Fibroblast of pulmonary artery (primary cell): ENCODE results near the gene FA2H.

Source experiments
- DNase-seq: peaks from one replicate; pipeline ENCODE4 v3.0.0-alpha.2; 2010; ENCODE audit warnings: low read depth
- H3K4me3 ChIP-seq: replicated peaks from 2 replicates; pipeline ENCODE4 v1.5.1; 2011; ENCODE audit warnings: low read depth, mild to moderate bottlenecking, control low read depth, low read length, moderate library complexity
- CTCF ChIP-seq: IDR thresholded peaks from 2 replicates; pipeline ENCODE4 v1.5.1; 2011; ENCODE audit warnings: mild to moderate bottlenecking, control low read depth, low read length, inconsistent platforms; ENCODE audit errors: missing control alignments

Gene FA2H

DNA sequence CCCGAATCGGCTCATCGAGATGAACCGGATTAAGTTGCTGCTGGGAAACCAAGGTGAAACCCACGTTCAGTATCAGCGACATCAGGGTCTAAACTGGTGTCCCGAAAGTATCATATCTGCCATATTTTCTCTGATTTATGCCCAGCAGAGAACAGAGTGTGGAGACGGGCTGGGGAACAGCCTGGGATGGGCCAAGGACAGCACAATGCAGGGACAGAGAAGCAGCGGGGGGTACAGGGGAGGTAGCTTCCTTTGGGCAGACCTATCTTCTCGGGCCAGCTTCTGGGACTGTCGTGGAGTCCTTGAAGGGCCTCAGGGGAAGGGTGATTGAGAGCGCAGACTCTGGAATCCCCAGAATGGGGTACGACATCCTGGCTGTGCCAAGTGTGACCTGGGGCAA is 56.5 kb downstream of the FA2H start:
- no peak for TF ChIP-seq CTCF
- no peak for DNase-seq
- no peak overlapping the region for H3K4me3 ChIP-seq

DNA sequence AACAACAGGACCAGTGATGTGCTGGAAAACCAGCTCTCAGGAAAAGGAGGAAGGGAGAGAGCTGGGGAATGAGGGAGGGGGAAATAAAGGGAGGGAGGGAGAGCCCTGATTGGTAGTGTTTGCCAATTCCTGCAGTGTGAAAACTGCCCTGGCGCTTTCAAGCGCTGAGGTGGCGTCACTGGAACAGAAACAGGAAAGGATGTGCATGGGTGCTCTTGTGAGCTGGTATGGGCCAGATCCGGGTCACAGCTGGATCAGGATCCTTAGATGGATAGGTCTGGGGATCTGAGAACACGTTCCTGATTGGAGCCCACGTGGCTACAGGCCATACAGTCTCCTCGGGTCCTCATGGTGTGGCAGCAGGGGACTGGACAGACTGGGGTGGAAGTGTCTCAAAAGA is 57.3 kb downstream of the FA2H start:
- no peak overlapping the region for H3K4me3 ChIP-seq
- no peak for TF ChIP-seq CTCF
- no peak for DNase-seq

DNA sequence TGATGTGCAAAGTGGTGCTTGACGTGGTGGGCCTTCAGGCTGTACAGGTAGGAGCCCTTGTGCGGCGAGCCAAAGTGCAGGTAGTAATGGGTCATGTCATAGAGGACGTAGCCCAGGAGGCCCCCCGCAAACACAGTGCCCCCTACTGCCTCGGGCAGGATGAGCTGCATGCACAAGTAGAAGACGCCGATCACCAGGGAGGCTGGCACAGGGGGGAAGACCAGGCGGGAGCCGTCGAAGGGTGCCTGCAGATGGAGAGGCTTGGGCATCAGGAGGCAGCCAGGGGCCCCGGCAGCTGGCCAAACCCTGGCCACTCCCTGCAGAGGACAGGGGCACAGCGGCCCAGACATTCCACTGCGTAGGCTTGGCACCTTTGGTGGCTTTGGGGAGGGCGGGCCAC is 58.3 kb downstream of the FA2H start:
- no peak overlapping the region for H3K4me3 ChIP-seq
- DNase-seq = no peak
- no peak for TF ChIP-seq CTCF

- no peak for TF ChIP-seq CTCF
- no peak overlapping the region for H3K4me3 ChIP-seq
- DNase-seq = no peak
Observed at GRCh38 chr16:74713876-74714275, 60.7 kb downstream of the FA2H start.

GRCh38 chr16:74713325-74713724 is 61.3 kb downstream of the FA2H start:
- DNase-seq = no peak
- H3K4me3 ChIP-seq = no peak overlapping the region
- no peak for TF ChIP-seq CTCF

GRCh38 chr16:74711938-74712337 is 62.7 kb downstream of the FA2H start:
- TF ChIP-seq CTCF = no peak
- no peak overlapping the region for H3K4me3 ChIP-seq
- DNase-seq = no peak

DNA sequence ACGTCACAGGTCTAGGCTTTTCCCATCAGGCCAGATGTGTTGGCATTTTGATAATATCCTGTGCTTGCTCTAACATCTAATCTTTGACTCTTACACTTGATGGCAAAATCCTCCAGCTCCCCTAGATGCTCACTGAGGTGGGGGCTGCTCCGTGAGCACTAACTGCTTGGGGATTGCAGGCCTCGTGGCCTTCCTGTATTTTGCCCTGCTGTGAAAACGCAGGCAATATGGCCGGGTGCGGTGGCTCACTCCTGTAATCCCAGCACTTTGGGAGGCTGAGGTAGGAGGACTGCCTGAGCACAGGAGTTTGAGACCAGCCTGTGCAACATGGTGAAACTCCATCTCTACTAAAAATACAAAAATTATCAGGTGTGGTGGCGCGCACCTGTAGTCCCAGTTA is 64.2 kb downstream of the FA2H start:
- no peak overlapping the region for H3K4me3 ChIP-seq
- TF ChIP-seq CTCF = no peak
- DNase-seq = no peak
